GM20000 (cell line): ENCODE measurements around the gene TRAPPC3L.
A peak's percentile ranks its signal among the peaks of the same experiment; 100 is the strongest.

Experiments
- DNase-seq: peaks from one replicate; pipeline ENCODE4 v3.0.0; 2012; ENCODE audit warnings: low spot score
- TF ChIP-seq, protein P1 (sequence below): IDR thresholded peaks from 2 replicates; pipeline ENCODE4 v1.5.1; 2012; ENCODE audit warnings: mild to moderate bottlenecking, control low read depth; ENCODE audit errors: extremely low read depth, missing control alignments

The TRAPPC3L gene

GRCh38 chr6:116482780-116483179, 62.7 kb downstream of the TRAPPC3L start:
- TF ChIP-seq, protein P1, sequence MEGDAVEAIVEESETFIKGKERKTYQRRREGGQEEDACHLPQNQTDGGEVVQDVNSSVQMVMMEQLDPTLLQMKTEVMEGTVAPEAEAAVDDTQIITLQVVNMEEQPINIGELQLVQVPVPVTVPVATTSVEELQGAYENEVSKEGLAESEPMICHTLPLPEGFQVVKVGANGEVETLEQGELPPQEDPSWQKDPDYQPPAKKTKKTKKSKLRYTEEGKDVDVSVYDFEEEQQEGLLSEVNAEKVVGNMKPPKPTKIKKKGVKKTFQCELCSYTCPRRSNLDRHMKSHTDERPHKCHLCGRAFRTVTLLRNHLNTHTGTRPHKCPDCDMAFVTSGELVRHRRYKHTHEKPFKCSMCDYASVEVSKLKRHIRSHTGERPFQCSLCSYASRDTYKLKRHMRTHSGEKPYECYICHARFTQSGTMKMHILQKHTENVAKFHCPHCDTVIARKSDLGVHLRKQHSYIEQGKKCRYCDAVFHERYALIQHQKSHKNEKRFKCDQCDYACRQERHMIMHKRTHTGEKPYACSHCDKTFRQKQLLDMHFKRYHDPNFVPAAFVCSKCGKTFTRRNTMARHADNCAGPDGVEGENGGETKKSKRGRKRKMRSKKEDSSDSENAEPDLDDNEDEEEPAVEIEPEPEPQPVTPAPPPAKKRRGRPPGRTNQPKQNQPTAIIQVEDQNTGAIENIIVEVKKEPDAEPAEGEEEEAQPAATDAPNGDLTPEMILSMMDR = no peak
- DNase-seq = no peak

GRCh38 chr6:116476002-116476678, 69.3 kb downstream of the TRAPPC3L start:
- peak; percentile 66 for DNase-seq
- TF ChIP-seq, protein P1 = no peak

DNA sequence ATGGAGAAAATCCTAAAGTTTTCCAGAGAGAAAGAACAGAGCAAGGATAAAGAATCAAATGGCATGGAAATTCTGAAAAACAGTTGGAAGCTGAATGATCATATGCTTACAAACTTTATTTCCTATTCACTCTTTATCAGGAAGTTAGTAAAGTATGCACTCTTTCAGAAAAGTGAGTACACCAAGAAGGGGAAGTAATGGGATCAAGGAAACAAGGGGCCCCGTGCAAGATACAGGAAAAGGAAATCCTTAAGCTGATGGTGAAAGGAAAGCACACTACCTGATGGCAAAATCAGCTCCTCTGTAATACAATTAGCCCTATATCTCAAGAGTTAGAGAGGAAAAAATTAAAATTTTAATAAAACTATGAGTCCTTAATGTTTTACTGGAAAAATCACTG, 70.3 kb downstream of the TRAPPC3L start:
- TF ChIP-seq, protein P1 = no peak

GRCh38 chr6:116472706-116473105, 72.8 kb downstream of the TRAPPC3L start:
- TF ChIP-seq, protein P1 = no peak
- no peak for DNase-seq

More for the DNA sequence above, 70.3 kb downstream of the TRAPPC3L start:
- no peak for DNase-seq

- TF ChIP-seq, protein P1 = no peak
- DNase-seq = no peak
Measured at GRCh38 chr6:116471531-116471930, 74.0 kb downstream of the TRAPPC3L start.

GRCh38 chr6:116468293-116468692, 77.2 kb downstream of the TRAPPC3L start:
- TF ChIP-seq, protein P1 = no peak
- no peak for DNase-seq

GRCh38 chr6:116467514-116467913, 78.0 kb downstream of the TRAPPC3L start:
- no peak for DNase-seq
- TF ChIP-seq, protein P1 = no peak
